Activated CD4-positive, CD25-positive, alpha-beta regulatory T cell treated with anti-CD3 and anti-CD28 coated beads, Interleukin-2, amount 50 U/mL, for 16 hours (primary cell): Measurements from ENCODE around the gene TNFRSF1A.
A peak's percentile ranks its signal among the peaks of the same experiment; 100 is the strongest.

ENCODE experiments used
- DNase-seq: peaks from one replicate; pipeline ENCODE4 v3.0.0-alpha.2; 2020; ENCODE audit warnings: low read depth, low spot score

Gene TNFRSF1A

DNA sequence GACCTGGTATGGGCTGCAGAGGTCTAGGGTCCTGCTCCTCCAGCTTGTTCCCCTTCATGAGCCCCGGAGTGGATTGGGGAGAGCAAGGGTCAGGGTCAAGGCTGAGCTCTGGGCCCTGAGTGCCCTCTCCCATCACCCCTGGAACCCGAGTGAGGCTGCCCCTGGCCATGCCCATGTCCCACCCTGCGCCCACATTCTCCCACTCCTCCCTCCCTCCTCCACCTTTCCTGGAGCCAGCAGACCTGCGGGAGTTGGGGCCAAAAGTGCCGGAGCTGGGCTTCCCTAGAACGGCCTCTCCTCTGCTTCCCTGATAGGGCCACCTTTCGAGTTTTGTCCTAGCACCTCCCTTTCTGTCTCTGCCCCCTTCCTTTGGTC is 32.9 kb upstream of the TNFRSF1A start:
- no peak for DNase-seq

DNA sequence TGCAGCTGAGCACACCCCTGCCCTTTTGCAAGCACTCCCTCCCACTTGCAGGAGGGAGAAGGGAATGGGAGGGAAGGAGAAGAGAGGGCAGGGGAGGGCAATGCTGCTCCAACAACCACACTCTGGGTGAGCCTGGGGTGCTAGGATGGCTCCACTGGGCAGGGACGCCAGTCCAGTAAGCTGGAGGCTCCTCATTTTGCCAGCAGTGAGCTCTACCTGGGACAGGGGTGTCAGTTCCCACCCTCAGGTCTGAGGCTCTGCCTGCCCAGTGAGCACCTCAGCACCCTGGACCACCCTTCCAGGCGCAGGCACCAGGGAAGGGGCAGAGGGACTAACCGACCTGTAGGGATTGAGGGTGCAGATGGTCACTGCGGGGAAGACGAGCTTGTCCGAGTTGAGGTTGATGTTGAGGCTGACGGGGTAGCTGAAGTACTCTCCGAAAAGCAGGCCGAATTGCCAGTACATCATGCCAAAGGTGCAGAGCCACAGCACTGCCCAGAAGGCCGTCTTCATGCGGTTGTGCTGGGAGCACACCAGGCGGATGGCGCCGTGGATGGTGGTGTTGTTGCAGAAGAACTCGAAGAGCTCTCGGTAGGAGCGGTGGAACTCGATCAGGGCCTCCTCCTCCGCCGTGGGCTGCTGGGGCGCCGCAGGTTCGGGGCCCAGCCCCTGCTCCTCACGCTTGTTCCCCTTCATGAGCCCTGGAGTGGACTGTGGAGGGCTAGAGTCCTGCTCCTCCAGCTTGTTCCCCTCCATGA is 32.3 kb upstream of the TNFRSF1A start:
- DNase-seq = no peak

DNA sequence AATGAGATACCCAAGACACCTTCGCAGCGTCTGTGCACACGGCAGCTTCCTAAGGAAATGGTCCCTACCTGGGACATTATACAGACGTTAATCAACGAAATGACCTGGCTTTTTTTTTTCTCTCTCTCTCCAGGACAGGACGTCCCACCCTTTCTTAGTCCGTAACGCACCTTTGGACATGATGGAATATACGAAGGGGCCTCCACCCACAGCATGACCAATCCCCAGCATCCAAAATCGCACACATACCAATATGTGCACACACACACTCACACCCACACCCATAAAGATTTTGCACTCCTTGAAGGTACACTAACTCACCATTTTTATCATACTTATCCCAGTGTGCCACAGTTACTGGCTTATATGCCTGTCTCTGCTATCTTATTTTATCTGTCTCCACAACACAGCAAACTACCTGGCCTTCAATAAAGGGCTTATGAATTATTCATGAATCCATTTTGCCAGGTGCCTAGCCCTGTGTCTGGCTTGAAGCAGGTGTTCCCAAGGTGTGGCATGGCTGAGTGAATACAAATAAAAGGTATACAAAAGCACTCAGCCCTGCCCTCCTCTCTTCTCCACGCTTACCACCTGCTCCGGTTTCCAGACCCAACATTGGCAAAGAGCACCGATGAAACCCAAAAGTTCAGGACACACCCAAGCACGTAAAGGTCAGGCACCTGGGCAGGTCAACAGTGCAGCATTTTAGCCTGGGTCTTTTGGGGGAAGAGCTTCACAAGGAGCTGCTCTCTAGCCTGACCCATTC is 31.3 kb upstream of the TNFRSF1A start:
- no peak for DNase-seq

DNA sequence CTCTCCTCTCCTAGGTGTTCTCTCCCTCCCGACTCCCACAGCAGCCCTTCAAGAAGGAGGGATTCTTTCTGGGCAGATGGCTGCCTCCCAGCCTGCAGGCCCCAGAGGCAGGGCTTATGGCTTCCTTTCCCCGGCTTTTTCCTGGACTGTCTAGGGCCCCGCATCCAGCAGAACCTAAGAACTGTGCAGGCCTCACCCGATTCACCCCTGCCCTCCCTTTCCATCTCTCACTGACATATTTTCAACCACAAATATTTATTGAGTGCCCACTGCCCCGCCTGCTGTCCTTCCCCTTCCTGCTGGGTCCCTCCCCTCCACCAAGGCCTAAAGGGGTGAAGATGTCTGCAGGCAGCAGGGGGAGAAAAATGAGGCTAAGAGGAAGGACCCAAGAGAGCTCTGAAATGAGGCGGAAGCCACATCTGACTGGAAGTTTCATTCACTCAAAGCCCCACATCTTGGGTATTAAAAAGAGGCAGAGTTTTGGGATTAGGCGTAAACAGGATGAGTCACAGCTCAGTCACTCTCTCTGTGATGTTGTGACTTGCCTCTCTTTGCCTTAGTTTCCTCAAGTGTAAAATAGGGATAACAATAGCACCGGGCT is 30.6 kb upstream of the TNFRSF1A start:
- DNase-seq = no peak

DNA sequence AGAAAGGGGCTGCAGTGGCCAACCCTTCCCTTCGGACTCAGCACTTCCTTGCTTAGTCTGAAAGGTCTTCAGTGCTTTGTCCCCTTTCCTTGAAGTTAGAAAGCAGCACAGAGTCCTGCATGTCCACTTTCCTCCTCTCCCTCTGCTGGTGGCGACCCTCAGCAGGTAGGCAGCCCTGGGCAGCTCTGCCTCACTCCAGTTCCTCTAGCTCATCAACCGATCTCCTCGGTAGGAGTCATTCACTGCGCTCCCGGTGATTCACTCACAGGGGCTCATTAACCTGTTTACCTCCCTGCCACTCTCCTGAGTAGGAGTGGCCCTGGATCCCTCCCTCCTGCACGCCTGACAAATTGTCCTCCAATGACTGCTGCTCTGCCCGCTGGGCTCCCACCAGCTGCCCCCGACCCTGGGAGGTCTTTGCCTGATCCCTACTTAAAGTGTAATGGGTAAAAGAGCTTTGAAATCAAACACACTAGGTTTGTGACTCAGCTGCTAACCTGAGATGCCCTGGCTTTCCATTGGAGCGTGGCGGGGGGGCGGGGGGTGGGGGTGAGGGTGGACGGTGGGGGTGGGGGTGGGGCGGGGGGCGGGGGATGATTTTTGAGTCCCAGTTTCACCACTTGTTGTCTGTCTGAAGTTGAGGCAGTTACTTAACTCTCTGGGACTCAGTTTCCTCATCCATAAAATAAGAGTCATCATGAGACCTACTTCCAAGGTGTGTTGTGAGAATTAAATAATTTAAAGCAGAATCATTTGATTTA is 29.3 kb upstream of the TNFRSF1A start:
- no peak for DNase-seq

DNA sequence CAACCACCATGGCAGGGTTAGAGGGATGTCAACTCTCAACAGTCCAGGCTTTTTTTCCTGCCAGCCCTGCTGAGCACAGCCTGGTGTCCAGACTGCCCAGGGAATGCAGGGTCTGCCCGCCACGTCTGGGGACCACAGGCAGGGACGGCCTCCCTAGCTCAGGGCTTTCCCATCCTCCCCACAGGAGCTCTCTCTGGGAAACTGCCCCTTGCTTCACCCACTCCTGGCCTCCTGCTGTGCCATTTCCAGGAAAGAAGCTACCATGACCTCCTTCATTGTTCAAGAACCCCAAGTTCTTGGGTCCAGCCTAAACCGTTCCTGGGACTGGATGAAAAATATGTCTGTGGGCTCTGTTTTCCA is 28.7 kb upstream of the TNFRSF1A start:
- DNase-seq = no peak

DNA sequence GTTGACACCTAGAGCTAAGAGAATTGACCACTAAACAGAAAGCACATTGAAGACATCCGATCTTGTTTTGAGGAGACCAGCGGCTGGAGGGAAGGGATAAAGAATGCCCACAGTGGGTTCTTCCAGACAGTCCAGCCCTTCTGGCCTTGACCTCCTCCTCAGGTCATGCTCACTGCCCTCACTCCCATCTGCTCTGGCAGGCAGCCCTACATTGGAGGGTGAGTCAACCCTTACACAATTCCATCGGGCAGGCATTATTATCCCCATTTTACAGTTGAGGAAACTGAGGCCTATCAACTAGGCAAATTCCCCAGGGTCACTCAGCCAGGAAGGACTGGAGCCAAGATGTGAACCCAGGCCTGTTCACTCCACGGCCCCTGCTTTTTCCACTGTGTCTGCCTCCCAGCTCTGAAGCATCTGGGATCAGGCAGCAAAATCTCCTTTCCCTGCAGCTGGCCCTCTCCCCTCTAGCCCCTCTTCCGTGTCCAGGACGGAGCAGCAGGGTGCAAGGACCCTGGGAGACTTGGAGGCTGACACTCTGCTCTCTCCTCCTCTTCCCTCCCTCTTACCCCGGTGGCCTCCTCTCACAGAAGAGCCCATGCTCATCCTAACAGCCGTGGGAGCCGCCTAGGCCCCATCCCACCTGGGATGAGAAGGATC is 28.2 kb upstream of the TNFRSF1A start:
- no peak for DNase-seq

DNA sequence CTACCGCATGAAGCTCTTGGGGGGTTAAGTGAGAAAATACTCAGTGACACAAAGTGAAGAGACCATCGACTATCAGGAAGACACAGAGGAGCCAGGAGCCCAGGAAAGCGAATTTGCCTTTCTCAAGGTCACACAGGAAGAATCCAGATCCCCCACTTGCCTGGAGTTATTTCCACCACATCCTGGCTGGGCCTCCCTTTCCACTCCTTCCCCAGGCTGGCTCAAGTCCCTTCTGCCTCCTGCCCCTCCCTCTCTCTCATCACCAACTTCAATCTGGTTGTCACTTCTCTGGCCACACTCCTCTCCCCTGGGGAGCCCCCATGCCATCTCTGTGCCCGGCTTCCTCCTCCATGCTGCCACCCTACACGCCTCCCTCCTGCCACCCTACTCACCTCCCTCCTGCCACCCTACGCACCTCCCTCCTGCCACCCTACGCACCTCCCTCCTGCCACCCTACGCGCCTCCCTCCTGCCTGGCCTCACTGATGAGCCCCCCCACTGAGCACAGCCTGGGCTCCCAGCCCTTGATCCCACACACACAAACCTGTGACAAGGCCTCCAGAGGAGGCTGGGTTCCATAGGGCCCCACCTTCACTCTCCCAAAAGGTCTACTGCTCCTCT is 27.1 kb upstream of the TNFRSF1A start:
- DNase-seq = no peak

DNA sequence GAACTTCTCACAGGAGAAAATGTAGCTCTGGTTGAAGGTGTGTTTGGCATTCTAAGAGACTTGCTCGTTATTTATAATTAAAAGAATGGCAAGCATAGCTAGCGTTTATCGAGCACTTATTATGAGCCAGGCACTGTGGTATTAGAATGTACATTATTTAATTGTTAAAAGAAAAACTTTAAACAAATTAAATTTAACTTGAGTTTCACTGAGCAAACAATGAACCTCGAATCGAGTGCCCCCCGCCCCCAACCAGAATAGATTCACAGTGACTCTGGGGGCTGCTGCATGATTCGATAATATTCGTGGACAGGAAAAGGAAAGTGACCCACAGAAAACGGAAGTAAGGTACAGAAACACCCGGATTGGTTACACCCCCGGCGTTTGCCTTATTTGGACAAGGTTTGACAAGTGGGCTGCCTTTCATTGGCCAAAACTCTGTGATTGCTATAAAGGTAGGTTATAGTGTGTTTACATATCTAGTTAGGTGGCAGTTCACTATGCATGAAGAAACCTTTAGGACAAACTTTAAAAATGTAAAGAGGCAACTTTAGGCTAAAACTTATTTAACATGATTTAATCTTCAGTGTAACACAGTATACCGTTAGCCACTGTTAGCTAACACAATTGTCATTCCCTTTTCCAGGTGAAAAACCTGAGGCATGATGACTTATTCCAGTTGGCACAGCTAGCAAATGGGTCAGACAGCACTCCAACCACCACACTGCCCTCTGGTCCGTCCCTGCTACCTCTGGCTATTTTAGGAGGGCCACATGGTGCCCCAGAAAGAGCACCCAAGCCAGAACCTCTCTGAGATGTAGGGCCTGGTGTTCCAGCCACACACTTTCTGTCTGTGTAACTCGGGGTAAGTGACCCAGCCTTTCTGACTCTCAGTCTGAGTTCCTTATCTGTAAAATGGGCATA is 26.4 kb upstream of the TNFRSF1A start:
- DNase-seq = no peak

DNA sequence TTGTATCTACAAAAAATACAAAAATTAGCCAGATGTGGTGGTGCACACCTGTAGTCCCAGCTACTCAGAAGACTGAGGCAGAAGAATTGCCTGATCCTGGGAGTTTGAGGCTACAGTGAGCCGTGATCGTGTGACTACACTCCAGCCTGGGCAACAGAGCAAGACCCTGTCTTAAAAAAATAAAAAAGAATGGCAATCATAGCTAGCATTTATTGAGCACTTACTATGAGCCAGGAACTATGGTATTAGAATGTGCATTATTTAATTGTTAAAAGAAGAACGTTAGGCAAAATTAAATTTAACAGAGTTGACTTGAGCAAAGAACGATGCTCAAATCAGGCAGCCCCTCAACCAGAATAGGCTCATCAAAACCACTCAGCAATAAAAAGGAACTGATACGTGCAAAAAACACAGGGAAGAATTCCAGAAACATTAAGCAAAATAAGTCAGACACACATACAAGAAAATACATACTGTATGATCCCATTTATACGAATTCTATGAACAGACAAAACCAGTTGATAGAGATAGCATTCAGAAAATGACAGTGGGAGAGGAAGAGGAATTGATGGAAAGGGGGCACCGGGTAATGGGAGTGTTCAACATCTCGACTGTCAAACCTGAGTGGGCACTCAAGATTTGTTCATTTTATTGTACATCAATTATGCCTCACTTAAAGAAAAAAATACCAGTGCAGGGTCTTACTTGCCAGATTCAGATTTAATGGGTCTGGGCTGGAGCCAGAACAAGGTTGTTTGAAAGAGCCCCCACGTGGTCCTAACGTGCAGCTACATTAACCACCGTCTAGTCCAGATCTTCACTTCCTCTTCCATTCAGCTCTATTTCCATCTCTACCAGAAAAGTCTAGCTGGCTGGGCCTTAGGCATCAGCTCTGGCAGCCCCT is 25.4 kb upstream of the TNFRSF1A start:
- no peak for DNase-seq

DNA sequence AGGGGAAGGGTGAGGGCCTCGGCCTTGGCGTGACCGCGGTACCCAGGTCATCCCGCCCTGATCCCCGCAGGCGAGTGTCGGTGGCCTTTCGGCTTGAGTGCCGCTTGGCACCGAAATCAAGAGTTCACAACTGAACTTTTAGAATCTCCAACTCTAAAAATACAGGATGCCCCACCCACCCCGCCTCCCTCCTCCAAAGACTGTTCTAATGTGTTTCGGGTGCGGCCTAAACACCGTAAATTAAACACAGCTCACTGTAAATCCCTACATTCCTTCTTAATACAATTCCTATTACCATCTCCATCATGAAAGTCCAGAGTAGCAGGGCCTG is 22.1 kb upstream of the TNFRSF1A start:
- no peak for DNase-seq

DNA sequence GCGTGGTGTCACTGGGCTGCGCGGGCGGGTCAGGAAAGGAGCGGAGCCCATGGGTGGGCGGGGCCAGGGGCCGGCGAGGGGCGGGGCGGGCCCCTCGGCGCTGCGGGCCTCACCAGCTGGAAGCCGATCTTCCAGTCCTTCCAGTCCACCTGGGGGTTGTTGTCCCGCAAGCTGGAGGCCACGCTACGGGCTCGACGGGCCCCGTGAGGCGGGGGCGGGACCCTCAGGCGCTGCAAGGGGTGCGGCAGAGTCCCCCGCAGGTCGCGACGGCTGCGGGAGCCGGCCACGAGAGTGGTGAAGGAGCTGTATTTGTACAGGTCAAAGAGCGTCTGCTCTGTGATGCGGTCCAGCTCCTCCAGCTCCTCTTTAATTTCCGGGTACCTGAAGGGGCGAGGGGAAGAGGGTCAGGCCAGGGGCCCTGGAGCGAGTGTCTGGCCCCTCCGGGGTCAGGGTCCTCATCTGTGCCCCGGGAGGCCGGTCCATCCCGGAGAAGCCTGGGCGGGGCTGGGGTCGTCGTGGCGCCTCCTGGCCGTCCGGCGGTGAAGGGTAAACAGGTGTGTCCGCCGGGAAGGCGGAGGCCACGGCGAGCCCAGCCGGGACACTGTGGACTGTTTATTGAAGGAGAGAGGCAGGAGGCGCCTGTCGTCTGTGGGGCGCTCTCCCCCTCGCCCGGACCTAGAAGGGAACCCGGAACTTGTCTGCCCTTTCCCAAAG is 21.6 kb upstream of the TNFRSF1A start:
- peak; percentile 33 for DNase-seq

DNA sequence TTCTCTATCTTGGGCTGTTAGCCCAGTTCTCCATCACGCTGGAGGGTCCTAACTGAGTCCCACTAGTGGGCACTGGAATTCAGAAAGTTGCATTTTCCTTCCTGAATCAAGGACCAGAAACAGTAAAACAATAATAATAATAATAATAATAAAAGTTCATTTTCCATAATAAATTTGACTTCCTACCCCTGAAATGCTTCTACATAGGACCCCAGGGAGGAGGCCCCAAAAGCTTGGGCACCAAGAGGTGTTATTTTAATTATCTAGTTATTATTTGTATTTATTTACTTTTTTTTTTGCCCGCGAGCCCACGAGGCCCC is 21.1 kb upstream of the TNFRSF1A start:
- DNase-seq = no peak

DNA sequence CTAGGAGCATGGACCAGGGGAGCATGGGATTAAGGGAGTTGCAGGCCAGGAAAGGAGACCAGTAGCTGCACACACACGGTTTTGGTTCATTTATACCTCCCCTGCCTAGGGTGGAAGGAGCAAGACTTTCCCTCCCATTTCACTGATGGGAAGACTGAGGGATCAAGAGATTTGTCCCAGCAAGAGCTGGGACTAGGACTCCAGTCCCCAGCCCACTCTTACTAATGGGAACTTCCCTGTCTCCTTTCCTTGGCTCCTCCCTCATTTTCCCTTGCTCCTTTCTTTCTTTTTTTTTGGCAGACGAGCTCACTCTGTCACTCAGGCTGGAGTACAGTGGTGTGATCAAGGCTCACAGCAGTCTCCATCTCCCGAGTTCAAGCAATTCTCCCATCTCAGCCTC is 20.5 kb upstream of the TNFRSF1A start:
- DNase-seq = no peak

DNA sequence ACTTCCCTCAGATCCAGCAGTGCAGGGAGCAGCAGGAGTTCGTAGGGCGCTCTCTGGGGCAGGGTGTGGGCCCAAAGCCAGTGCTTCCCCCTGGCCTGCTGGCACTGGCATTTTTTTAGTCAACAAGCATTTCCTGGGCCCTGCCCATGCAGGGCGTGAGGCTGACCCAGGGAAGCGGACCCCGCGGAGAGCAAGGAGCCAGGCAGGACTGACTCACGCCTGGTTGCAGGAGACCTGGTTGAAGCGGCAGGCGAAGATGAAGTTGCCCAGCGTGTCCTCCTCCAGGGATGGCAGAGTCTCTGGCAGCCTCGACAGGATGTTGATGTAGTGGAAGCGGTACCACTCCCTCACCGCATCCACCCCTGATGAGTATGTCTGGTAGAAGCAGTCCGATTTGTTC is 20.0 kb upstream of the TNFRSF1A start:
- no peak for DNase-seq

DNA sequence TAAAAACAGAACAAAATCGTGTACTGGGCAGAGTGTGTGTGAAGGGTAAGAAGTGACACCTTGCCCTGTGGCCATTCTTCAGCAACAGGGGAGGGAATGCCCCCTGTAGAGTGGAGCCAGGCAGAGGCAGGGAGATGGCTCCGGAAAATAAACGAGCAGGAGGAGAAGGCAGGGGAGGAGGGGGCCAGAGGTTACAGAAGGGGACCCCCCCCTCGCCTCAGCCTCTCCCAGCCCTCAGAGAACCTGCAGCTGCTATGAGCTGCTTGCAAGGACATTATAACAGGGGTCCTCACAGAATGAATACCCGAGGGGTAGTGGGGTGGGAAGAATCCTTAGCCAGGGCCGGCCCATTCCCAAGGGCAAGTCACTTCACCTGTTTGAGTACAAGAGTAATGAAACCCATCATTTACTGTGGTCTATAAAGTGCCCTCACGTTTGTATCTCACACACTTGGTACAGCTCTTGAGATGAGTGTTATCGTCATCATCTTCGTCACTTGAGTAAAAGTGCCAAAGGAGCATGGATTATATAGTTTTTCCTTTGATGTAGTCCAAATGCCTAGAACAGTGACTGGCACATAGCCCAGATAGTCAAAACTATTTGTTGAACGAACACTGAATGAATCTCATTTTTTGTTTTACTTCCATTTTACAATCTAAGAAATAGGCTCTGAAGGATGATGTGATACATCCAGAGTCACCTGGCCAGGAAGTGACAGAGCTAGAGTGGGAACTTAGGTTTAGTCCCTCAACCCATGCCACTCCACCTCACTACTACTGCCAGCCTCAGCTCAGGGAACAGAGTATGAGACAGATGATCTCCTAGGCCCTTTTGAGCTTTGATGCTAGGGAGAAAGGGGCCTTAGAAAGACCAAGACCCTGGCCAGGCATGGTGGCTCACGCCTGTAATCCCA is 19.0 kb upstream of the TNFRSF1A start:
- DNase-seq = no peak

DNA sequence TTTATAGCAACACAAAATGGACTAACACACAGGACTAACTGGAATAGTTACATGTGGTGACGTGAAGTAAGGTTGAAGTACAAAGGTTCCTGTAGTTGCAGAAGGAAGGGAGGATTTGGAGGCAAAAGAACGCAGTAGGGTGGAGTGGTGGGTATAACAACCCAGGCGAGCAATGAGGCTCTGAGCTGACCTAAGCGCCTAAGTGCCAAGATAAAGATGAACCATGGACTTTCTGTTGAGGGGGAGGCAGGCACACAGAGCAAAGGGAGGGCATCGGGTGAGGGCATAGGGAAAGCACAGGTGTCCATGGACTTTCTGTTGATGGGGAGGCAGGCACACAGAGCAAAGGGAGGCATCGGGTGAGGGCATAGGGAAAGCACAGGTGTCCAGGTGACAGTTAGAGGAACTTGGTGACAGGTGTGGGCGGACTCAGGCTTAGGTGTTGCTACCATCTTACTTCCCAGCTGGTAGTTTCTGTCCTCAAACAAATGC is 18.2 kb upstream of the TNFRSF1A start:
- DNase-seq = no peak

DNA sequence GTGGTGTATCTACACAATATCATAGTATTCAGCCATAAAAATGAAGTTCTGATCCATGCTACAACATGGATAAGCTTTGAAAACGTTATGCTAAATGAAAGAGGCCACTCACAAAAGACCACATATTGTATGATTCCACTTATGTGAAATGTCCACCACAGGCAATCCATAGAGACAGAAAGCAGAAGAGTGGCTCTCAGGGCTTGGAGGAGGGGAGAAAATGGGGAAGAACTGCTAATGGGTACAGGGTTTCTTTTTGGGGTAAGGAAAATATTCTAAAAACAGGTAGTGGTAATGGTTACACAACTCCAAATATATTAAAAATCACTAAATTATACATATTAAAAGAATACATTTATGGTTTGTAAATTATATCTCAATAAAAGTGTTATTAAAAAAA is 17.0 kb upstream of the TNFRSF1A start:
- DNase-seq = no peak
